B cell (primary cell): ENCODE results near the gene EME1. TPM values are rescaled to one million over a fixed set of nuclear protein-coding genes. Genes with fewer than 3 reads are reported as not detected.

Source experiments
- ATAC-seq: fragments of 200-7000 bp; cut with Tn5 transposase; one replicate; pipeline ENCODE4 v1.10.0; 2021; ENCODE audit warnings: low read depth, mild to moderate bottlenecking, moderate number of reproducible peaks, moderate library complexity
- CTCF ChIA-PET: fragments of 350-600 bp; sonication (Branson Sonifier 250); formaldehyde crosslinking; loops from one replicate; lab custom pipeline; 2021; ENCODE audit warnings: antibody characterized with exemption, inconsistent platforms; lab: Charles Lee
- POLR2A ChIA-PET: fragments of 350-600 bp; sonication (Branson Sonifier 250); formaldehyde crosslinking; loops from one replicate; lab custom pipeline; 2021; ENCODE audit warnings: antibody characterized with exemption; lab: Charles Lee
- DNase-seq: peaks from one replicate; pipeline ENCODE4 v3.0.0; 2013
- H2AFZ ChIP-seq: 2 replicates; pipeline ENCODE4 v1.6.1; 2012; ENCODE audit warnings: mild to moderate bottlenecking, low read depth, low read length; ENCODE audit not compliant: insufficient read depth, poor library complexity, severe bottlenecking
- H3K27ac ChIP-seq, 2 donors: 1 replicate in 1 of 2; 2 replicates in 1 of 2; pipeline ENCODE4 v1.5.1; 2012 to 2013; ENCODE audit warnings: low read length in 2 of 2, mild to moderate bottlenecking in 2 of 2, moderate library complexity in 1 of 2
- H3K27me3 ChIP-seq, 4 experiments: fragments of 200-600 bp in 1 of 4; sonication (generic) in 1 of 4; replicated peaks in 1 of 4; 1 replicate in 2 of 4; 2 replicates in 2 of 4; pipeline versions ENCODE4 v1.6.1 to v1.7.0; 2013 to 2016; ENCODE audit warnings: low read length in 3 of 4, mild to moderate bottlenecking in 2 of 4, mixed read lengths in 1 of 4, moderate library complexity in 1 of 4; ENCODE audit not compliant: insufficient read depth in 4 of 4, control insufficient read depth in 3 of 4; ENCODE audit errors: control extremely low read depth in 1 of 4
- H3K36me3 ChIP-seq, 2 experiments: replicated peaks in 1 of 2; 1 replicate in 1 of 2; 2 replicates in 1 of 2; pipeline versions ENCODE4 v1.6.1 to v1.7.1; 2013; ENCODE audit warnings: low read length in 1 of 2; ENCODE audit not compliant: insufficient read depth in 2 of 2, control insufficient read depth in 1 of 2; ENCODE audit errors: control extremely low read depth in 1 of 2, extremely low read depth in 1 of 2
- H3K4me1 ChIP-seq, 2 donors: fragments of 200-600 bp in 1 of 2; sonication (generic) in 1 of 2; 1 replicate in 1 of 2; 2 replicates in 1 of 2; pipeline versions ENCODE4 v1.5.1 to v1.6.1; 2013 to 2017; ENCODE audit warnings: low read length in 2 of 2; ENCODE audit not compliant: control insufficient read depth in 2 of 2, insufficient read depth in 2 of 2
- H3K4me2 ChIP-seq: replicated peaks from 2 replicates; pipeline ENCODE3; 2012; ENCODE audit warnings: mild to moderate bottlenecking, low read depth, low read length; ENCODE audit not compliant: poor library complexity, severe bottlenecking
- H3K4me3 ChIP-seq, 5 experiments: fragments of 200-600 bp in 1 of 5; sonication (generic) in 1 of 5; 1 replicate in 3 of 5; 2 replicates in 2 of 5; pipeline versions ENCODE4 v1.5.1 to v1.7.0; 2011 to 2016; ENCODE audit warnings: low read length in 4 of 5, mild to moderate bottlenecking in 4 of 5, low read depth in 2 of 5, control low read depth in 1 of 5, moderate library complexity in 1 of 5; ENCODE audit not compliant: insufficient read depth in 1 of 5; ENCODE audit errors: control extremely low read depth in 1 of 5, extremely low read depth in 1 of 5
- H3K79me2 ChIP-seq: fragments of 200-600 bp; sonication (generic); one replicate; pipeline ENCODE4 v1.6.0; 2016; ENCODE audit warnings: low read length; ENCODE audit not compliant: control insufficient read depth, insufficient read depth
- H3K9ac ChIP-seq: fragments of 200-600 bp; sonication (generic); 2 replicates; pipeline ENCODE4 v1.6.1; 2017; ENCODE audit warnings: mild to moderate bottlenecking, low read length, moderate library complexity
- H3K9me3 ChIP-seq, 3 donors: one replicate each; pipeline versions ENCODE4 v1.6.1 to v1.7.1; 2013; ENCODE audit warnings: low read length in 2 of 3; ENCODE audit not compliant: control insufficient read depth in 2 of 3, insufficient read depth in 1 of 3; ENCODE audit errors: control extremely low read depth in 1 of 3
- H4K20me1 ChIP-seq: 2 replicates; pipeline ENCODE4 v1.6.0; 2012; ENCODE audit warnings: mild to moderate bottlenecking, low read length; ENCODE audit not compliant: insufficient read depth, control insufficient read depth, poor library complexity, severe bottlenecking
- H3K27ac Mint-ChIP-seq: one replicate; pipeline ENCODE4 v1.8.0; 2021; ENCODE audit warnings: mixed read lengths
- H3K27me3 Mint-ChIP-seq: one replicate; pipeline ENCODE4 v1.8.0; 2021; ENCODE audit warnings: mixed read lengths
- H3K4me1 Mint-ChIP-seq: one replicate; pipeline ENCODE4 v1.8.0; 2021; ENCODE audit warnings: mixed read lengths
- H3K4me3 Mint-ChIP-seq: one replicate; pipeline ENCODE4 v1.8.0; 2021; ENCODE audit warnings: mixed read lengths
- H3K9me3 Mint-ChIP-seq: one replicate; pipeline ENCODE4 v1.8.0; 2022; ENCODE audit warnings: mixed read lengths; ENCODE audit not compliant: insufficient read depth
- EZH2 ChIP-seq: IDR thresholded peaks from 2 replicates; pipeline ENCODE4 v1.6.1; 2012; ENCODE audit warnings: borderline replicate concordance, low read depth, mild to moderate bottlenecking, moderate library complexity, low read length; ENCODE audit not compliant: insufficient read depth, poor library complexity, severe bottlenecking
- WGBS: methylation state at CpG from one replicate; pipeline ENCODE4 v1.1.5; 2013; ENCODE audit warnings: missing lambda C conversion rate; ENCODE audit not compliant: insufficient coverage; 5-methylcytosine and 5-hydroxymethylcytosine counted together
- intact Hi-C: fragments of 100-400 bp; cut with micrococcal nuclease; formaldehyde crosslinking; loops from one replicate; pipeline ENCODE4 v1.10.0; 2022
- polyA plus RNA-seq: library from polyadenylated mRNA; depleted of rRNA; stranded (reverse); fragments of >200 nt; gene quantifications from 2 replicates; pipeline ENCODE4 v1.2.3, GENCODE V29; 2012
- total RNA-seq, 2 donors: library from RNA; stranded (reverse); fragments of 120-200 nt in 1 of 2; gene quantifications; 1 replicate in 1 of 2; 2 replicates in 1 of 2; pipeline versions ENCODE4 v1.2.3 to v1.2.4, GENCODE V29; 2013 to 2022
- TF ChIP-seq, protein P1 (sequence below): fragments of 200-600 bp; IDR thresholded peaks from one replicate; pipeline ENCODE4 v1.8.0; 2022; ENCODE audit warnings: antibody characterized with exemption, mild to moderate bottlenecking

The EME1 gene
- total and polyA plus RNA-seq, 2 donors (not counting 1 experiment from before 2014, with no cell fraction given) = 1.6 to 2.3 TPM

GRCh38 chr17:50396261-50397110 lies 23.5 kb downstream of the EME1 start:
- H3K9ac ChIP-seq = peak overlapping the region; percentile 95
- peak overlapping the region; percentile 87 for H3K4me2 ChIP-seq
- H3K27ac ChIP-seq = peak overlapping the region; percentile 77 to 89
- H3K4me3 Mint-ChIP-seq = peak overlapping the region; percentile 89
- ATAC-seq (no peak), DNase-seq (no peak)
- no peaks in the 10 kb centered on the region for H3K27me3 Mint-ChIP-seq
- H3K4me1 Mint-ChIP-seq = peaks cover 33% of the 10 kb centered on the region
- intact Hi-C loops = loop anchor here (1.0 to 5.0 kb wide), 7 partner anchors 23 to 1504 kb away; partner anchors contain the start of genes ACSF2, ATP5MC1, EME1 and MRPL27
- H3K9me3 ChIP-seq = no peaks in the 10 kb centered on the region
- POLR2A ChIA-PET = interaction anchor here (0.6 to 2.7 kb wide), 8 partner anchors 15 to 470 kb away, joined by 3 to 21 read pairs (median 4); partner anchors contain the start of genes ACSF2, EME1, MRPL27 and RSAD1
- peak overlapping the region; percentile 91 for H3K27ac Mint-ChIP-seq
- H3K79me2 ChIP-seq = peaks cover 40% of the 10 kb centered on the region
- peak overlapping the region; percentile 82 for H2AFZ ChIP-seq
- H3K4me3 ChIP-seq = peak overlapping the region; percentile 62 to 95 (median 92)
- WGBS = 16% methylated on average over 26 of the region's 30 CpGs
- TF ChIP-seq, protein P1, sequence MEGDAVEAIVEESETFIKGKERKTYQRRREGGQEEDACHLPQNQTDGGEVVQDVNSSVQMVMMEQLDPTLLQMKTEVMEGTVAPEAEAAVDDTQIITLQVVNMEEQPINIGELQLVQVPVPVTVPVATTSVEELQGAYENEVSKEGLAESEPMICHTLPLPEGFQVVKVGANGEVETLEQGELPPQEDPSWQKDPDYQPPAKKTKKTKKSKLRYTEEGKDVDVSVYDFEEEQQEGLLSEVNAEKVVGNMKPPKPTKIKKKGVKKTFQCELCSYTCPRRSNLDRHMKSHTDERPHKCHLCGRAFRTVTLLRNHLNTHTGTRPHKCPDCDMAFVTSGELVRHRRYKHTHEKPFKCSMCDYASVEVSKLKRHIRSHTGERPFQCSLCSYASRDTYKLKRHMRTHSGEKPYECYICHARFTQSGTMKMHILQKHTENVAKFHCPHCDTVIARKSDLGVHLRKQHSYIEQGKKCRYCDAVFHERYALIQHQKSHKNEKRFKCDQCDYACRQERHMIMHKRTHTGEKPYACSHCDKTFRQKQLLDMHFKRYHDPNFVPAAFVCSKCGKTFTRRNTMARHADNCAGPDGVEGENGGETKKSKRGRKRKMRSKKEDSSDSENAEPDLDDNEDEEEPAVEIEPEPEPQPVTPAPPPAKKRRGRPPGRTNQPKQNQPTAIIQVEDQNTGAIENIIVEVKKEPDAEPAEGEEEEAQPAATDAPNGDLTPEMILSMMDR = no peak
- no peak for TF ChIP-seq EZH2
- H3K4me1 ChIP-seq = peaks cover 22 to 29% of the 10 kb centered on the region in 2 donors
- no peaks in the 10 kb centered on the region for H3K9me3 Mint-ChIP-seq
- CTCF ChIA-PET = interaction anchor here (0.5 to 4.1 kb wide), 31 partner anchors 8 to 1139 kb away, joined by 3 to 45 read pairs (median 5); partner anchors contain the start of genes ACSF2, ANKRD40, CHAD and EME1
- no peaks in the 10 kb centered on the region for H3K27me3 ChIP-seq
- H3K36me3 ChIP-seq = peaks cover 13 to 36% of the 10 kb centered on the region in 2 experiments
- H4K20me1 ChIP-seq = peaks cover 17% of the 10 kb centered on the region
